Islet precursor cell (in vitro differentiated cells): ENCODE measurements around the gene DOCK3.

Experiments used
- DNase-seq: peaks from one replicate; pipeline ENCODE4 v3.0.0-alpha.2; 2018

DOCK3 gene

GRCh38 chr3:50674349-50675178, at the start of gene DOCK3:
TSS of gene DOCK3 (plus strand) at chr3:50674927. CDS start at chr3:50675264, 337 bp downstream.
- DNase-seq: peak; percentile 74

GRCh38 chr3:50625231-50626182, 49.2 kb upstream of the DOCK3 start:
- no peak for DNase-seq

- DNase-seq: no peak
These were observed 48.3 kb upstream of the DOCK3 start for GRCh38 chr3:50626401-50626800.

- peak; percentile 89 for DNase-seq
These were observed 47.2 kb upstream of the DOCK3 start for GRCh38 chr3:50627407-50628051.

- DNase-seq: no peak
These were observed 46.1 kb upstream of the DOCK3 start for GRCh38 chr3:50628601-50629000.

GRCh38 chr3:50630394-50630793, 44.3 kb upstream of the DOCK3 start:
- DNase-seq: no peak

GRCh38 chr3:50630877-50631276, 43.9 kb upstream of the DOCK3 start:
- DNase-seq: peak; percentile 76

- no peak for DNase-seq
These were observed 42.3 kb upstream of the DOCK3 start for GRCh38 chr3:50632450-50632849.

- DNase-seq: no peak
These were observed 41.4 kb upstream of the DOCK3 start for GRCh38 chr3:50633230-50633790.

GRCh38 chr3:50635066-50635465, 39.7 kb upstream of the DOCK3 start:
- no peak for DNase-seq

GRCh38 chr3:50637011-50637410, 37.7 kb upstream of the DOCK3 start:
- DNase-seq: no peak

GRCh38 chr3:50637945-50638344, 36.8 kb upstream of the DOCK3 start:
- DNase-seq: no peak

GRCh38 chr3:50639055-50639494, 35.7 kb upstream of the DOCK3 start:
- DNase-seq: peak; percentile 68

- DNase-seq: no peak
These were observed 32.3 kb upstream of the DOCK3 start for GRCh38 chr3:50642382-50642781.

- no peak for DNase-seq
These were observed 30.2 kb upstream of the DOCK3 start for GRCh38 chr3:50644561-50644960.

GRCh38 chr3:50645378-50645777, 29.3 kb upstream of the DOCK3 start:
- no peak for DNase-seq

- no peak for DNase-seq
These were observed 26.4 kb upstream of the DOCK3 start for GRCh38 chr3:50648313-50648712.

- no peak for DNase-seq
These were observed 25.8 kb upstream of the DOCK3 start for GRCh38 chr3:50648944-50649343.

GRCh38 chr3:50649451-50649931, 25.2 kb upstream of the DOCK3 start:
- DNase-seq: no peak

- no peak for DNase-seq
These were observed 24.7 kb upstream of the DOCK3 start for GRCh38 chr3:50650018-50650417.

GRCh38 chr3:50651445-50651844, 23.3 kb upstream of the DOCK3 start:
- no peak for DNase-seq

GRCh38 chr3:50651920-50652529, 22.7 kb upstream of the DOCK3 start:
- DNase-seq: no peak
